Small intestine (tissue), 7 donors: ENCODE measurements around the gene SIPA1L2. TPM values are rescaled to one million over a fixed set of nuclear protein-coding genes. Genes with fewer than 3 reads are reported as not detected.

Source experiments
- DNase-seq, 2 donors: peaks; one replicate each; pipeline versions ENCODE4 v3.0.0 to v3.0.0-alpha.2; 2013
- FAIRE-seq: peaks from 2 replicates; lab custom pipeline; 2012; peaks lifted over from hg19 to GRCh38; lab: Jason Lieb, UNC
- H3K27ac ChIP-seq, 3 donors: one replicate each; pipeline ENCODE4 v1.5.1; 2013; ENCODE audit warnings: low read length in 2 of 3, mild to moderate bottlenecking in 2 of 3, control low read depth in 1 of 3, inconsistent platforms in 1 of 3, low read depth in 1 of 3, moderate library complexity in 1 of 3
- H3K27me3 ChIP-seq, 3 donors: one replicate each; pipeline ENCODE4 v1.6.1; 2013; ENCODE audit warnings: low read length in 3 of 3, inconsistent platforms in 1 of 3; ENCODE audit not compliant: control insufficient read depth in 3 of 3, insufficient read depth in 3 of 3
- H3K36me3 ChIP-seq, 3 donors: one replicate each; pipeline ENCODE4 v1.6.1; 2013; ENCODE audit warnings: low read length in 3 of 3, inconsistent platforms in 1 of 3, low read depth in 1 of 3, mild to moderate bottlenecking in 1 of 3, moderate library complexity in 1 of 3; ENCODE audit not compliant: control insufficient read depth in 3 of 3, insufficient read depth in 2 of 3
- H3K4me1 ChIP-seq, 3 donors: one replicate each; pipeline ENCODE4 v1.6.1; 2013; ENCODE audit warnings: low read length in 2 of 3, inconsistent platforms in 1 of 3, low read depth in 1 of 3, mild to moderate bottlenecking in 1 of 3, moderate library complexity in 1 of 3; ENCODE audit not compliant: control insufficient read depth in 3 of 3, insufficient read depth in 2 of 3
- H3K4me3 ChIP-seq, 3 donors: one replicate each; pipeline ENCODE4 v1.5.1; 2013; ENCODE audit warnings: low read length in 3 of 3, control low read depth in 1 of 3, inconsistent platforms in 1 of 3, low read depth in 1 of 3, mild to moderate bottlenecking in 1 of 3, moderate library complexity in 1 of 3
- H3K9me3 ChIP-seq, 2 donors: one replicate each; pipeline ENCODE4 v1.6.1; 2013; ENCODE audit warnings: low read depth in 1 of 2, low read length in 1 of 2; ENCODE audit not compliant: control insufficient read depth in 2 of 2, insufficient read depth in 1 of 2
- WGBS, 3 donors: extraction: QIAGEN DNeasy Blood & Tissue Kit; methylation state at CpG; one replicate each; pipeline ENCODE4 v1.1.7; 2013; 5-methylcytosine and 5-hydroxymethylcytosine counted together
- polyA plus RNA-seq, 4 donors: library from polyadenylated mRNA; stranded (reverse) in 3 of 4; unstranded in 1 of 4; fragments of 200-250 nt in 3 of 4; fragments of 120-200 nt in 1 of 4; gene quantifications; one replicate each; pipeline versions ENCODE4 v1.2.1 to v1.2.3, GENCODE V29; 2013
- donor health status: healthy with polysubstance abuse.
- donor health status: control.
- donor health status: control.
- donor health status: Bipolar disorder and iron deficiency.
- donor health status: healthy.

Gene SIPA1L2
- polyA plus RNA-seq, 4 donors = 4.1 to 10.6 (median 7.4) TPM

- DNase-seq (no peak), FAIRE-seq (no peak)
- no peaks in the 10 kb centered on the region for H3K27me3 ChIP-seq
- H3K4me3 ChIP-seq = no peak overlapping the region
- H3K9me3 ChIP-seq = no peaks in the 10 kb centered on the region
- WGBS, 3 donors = 38 to 55% (median 41%) methylated on average over 6 of the region's 6 CpGs
- H3K27ac ChIP-seq = no peak overlapping the region
- H3K36me3 ChIP-seq = peaks cover 0 to 5% (median 0%) of the 10 kb centered on the region in 3 donors
- H3K4me1 ChIP-seq = peaks cover 0 to 15% (median 10%) of the 10 kb centered on the region in 3 donors
Observed at GRCh38 chr1:232600424-232601258, 29.3 kb downstream of the SIPA1L2 start.

GRCh38 chr1:232599178-232600041 lies 30.5 kb downstream of the SIPA1L2 start:
- whole genome bisulfite sequencing, 3 donors = 74 to 83% (median 75%) methylated on average over 11 of the region's 11 CpGs
- Histone ChIP-seq H3K4me3 (no peak overlapping the region), H3K27me3 (no peaks in the 10 kb centered on the region), H3K9me3 (no peaks in the 10 kb centered on the region), H3K27ac (no peak overlapping the region), H3K4me1 (peaks cover 0 to 15% (median 10%) of the 10 kb centered on the region in 3 donors), H3K36me3 (peaks cover 0 to 8% (median 0%) of the 10 kb centered on the region in 3 donors)
- no peak for FAIRE-seq
- no peak for DNase-seq

GRCh38 chr1:232598837-232599177 lies 31.1 kb downstream of the SIPA1L2 start:
- FAIRE-seq (no peak), DNase-seq (no peak)
- Histone ChIP-seq H3K4me3 (no peak overlapping the region), H3K27me3 (no peaks in the 10 kb centered on the region), H3K36me3 (peaks cover 0 to 8% (median 0%) of the 10 kb centered on the region in 3 donors), H3K9me3 (no peaks in the 10 kb centered on the region), H3K4me1 (peaks cover 0 to 15% (median 10%) of the 10 kb centered on the region in 3 donors), H3K27ac (no peak overlapping the region)
- WGBS, 3 donors = 91 to 97% (median 97%) methylated on average over 4 of the region's 4 CpGs

- H3K4me3 ChIP-seq = no peak overlapping the region
- H3K27ac ChIP-seq = no peak overlapping the region
- H3K4me1 ChIP-seq = peaks cover 0 to 15% (median 10%) of the 10 kb centered on the region in 3 donors
- no peak for FAIRE-seq
- no peak for DNase-seq
- WGBS, 3 donors = 83 to 90% (median 86%) methylated on average over 3 of the region's 3 CpGs
- H3K36me3 ChIP-seq = peaks cover 0 to 6% (median 0%) of the 10 kb centered on the region in 3 donors
- no peaks in the 10 kb centered on the region for H3K27me3 ChIP-seq
- H3K9me3 ChIP-seq = no peaks in the 10 kb centered on the region
Observed at GRCh38 chr1:232598133-232598532, 31.8 kb downstream of the SIPA1L2 start.

GRCh38 chr1:232597721-232598120 lies 32.2 kb downstream of the SIPA1L2 start:
- peak overlapping the region in 1 of 3 donors; percentile 15 for H3K27ac ChIP-seq
- 20 to 54% (median 33%) methylated on average over 2 of the region's 2 CpGs for WGBS, 3 donors
- DNase-seq (peak in 1 of 2 donors; percentile 43), FAIRE-seq (no peak)
- no peak overlapping the region for H3K4me3 ChIP-seq
- no peaks in the 10 kb centered on the region for H3K27me3 ChIP-seq
- peaks cover 0 to 6% (median 0%) of the 10 kb centered on the region in 3 donors for H3K36me3 ChIP-seq
- no peaks in the 10 kb centered on the region for H3K9me3 ChIP-seq
- peaks cover 0 to 15% (median 10%) of the 10 kb centered on the region in 3 donors for H3K4me1 ChIP-seq

GRCh38 chr1:232596666-232597303 lies 33.1 kb downstream of the SIPA1L2 start:
- FAIRE-seq (no peak), DNase-seq (no peak)
- no peak overlapping the region for H3K27ac ChIP-seq
- WGBS, 3 donors = 47 to 59% (median 54%) methylated on average over 8 of the region's 8 CpGs
- H3K4me3 ChIP-seq = no peak overlapping the region
- no peaks in the 10 kb centered on the region for H3K27me3 ChIP-seq
- H3K4me1 ChIP-seq = peaks cover 0 to 15% (median 10%) of the 10 kb centered on the region in 3 donors
- H3K9me3 ChIP-seq = no peaks in the 10 kb centered on the region
- peaks cover 0 to 6% (median 0%) of the 10 kb centered on the region in 3 donors for H3K36me3 ChIP-seq

- no peak for DNase-seq
- Histone ChIP-seq H3K27me3 (no peaks in the 10 kb centered on the region), H3K4me3 (no peak overlapping the region), H3K36me3 (peaks cover 0 to 3% (median 0%) of the 10 kb centered on the region in 3 donors), H3K9me3 (no peaks in the 10 kb centered on the region), H3K27ac (no peak overlapping the region), H3K4me1 (peaks cover 0 to 16% (median 7%) of the 10 kb centered on the region in 3 donors)
- no peak for FAIRE-seq
- WGBS, 3 donors = 94 to 98% (median 96%) methylated on average over 12 of the region's 12 CpGs
Observed at GRCh38 chr1:232594768-232595698, 34.9 kb downstream of the SIPA1L2 start.
